HFFc6 (cell line): Measurements from ENCODE around the gene POFUT2. TPM values are rescaled to one million over a fixed set of nuclear protein-coding genes. Genes with fewer than 3 reads are reported as not detected.

ENCODE experiments used
- DNase-seq: peaks from one replicate; pipeline ENCODE4 v3.0.0-alpha.2; 2018
- H3K27ac Mint-ChIP-seq: 2 replicates; pipeline ENCODE4 v1.8.0; 2020; ENCODE audit warnings: mild to moderate bottlenecking, mixed read lengths
- H3K27me3 Mint-ChIP-seq: 2 replicates; pipeline ENCODE4 v1.8.0; 2021; ENCODE audit warnings: mild to moderate bottlenecking, moderate library complexity, mixed read lengths; ENCODE audit not compliant: insufficient read depth
- H3K36me3 Mint-ChIP-seq: 2 replicates; pipeline ENCODE4 v1.8.0; 2021; ENCODE audit warnings: low read depth, mixed read lengths
- H3K4me1 Mint-ChIP-seq: 2 replicates; pipeline ENCODE4 v1.8.0; 2020; ENCODE audit warnings: low read depth, mixed read lengths
- H3K4me3 Mint-ChIP-seq: 2 replicates; pipeline ENCODE4 v1.8.0; 2020; ENCODE audit warnings: mild to moderate bottlenecking, moderate library complexity, mixed read lengths
- H3K9me3 Mint-ChIP-seq: 2 replicates; pipeline ENCODE4 v1.8.0; 2020; ENCODE audit warnings: mild to moderate bottlenecking, mixed read lengths
- CTCF ChIP-seq: fragments of 200-600 bp; sonication (generic); IDR thresholded peaks from 2 replicates; pipeline ENCODE4 v1.5.0; 2021; ENCODE audit warnings: antibody characterized with exemption, mild to moderate bottlenecking
- total RNA-seq, 6 experiments: library from RNA; stranded (reverse); fragmentation: NEBNext Ultra II Directional; extraction: Animal tissue kit (Norgen Biotek cat#: 25700); gene quantifications; 2 replicates in 1 of 6; 3 replicates in 5 of 6; pipeline ENCODE4 v1.2.3, GENCODE V29; 2021

The POFUT2 gene
- total RNA-seq, 6 experiments from 2014 or later: 78.2 to 112 (median 80.3) TPM

- H3K27me3 Mint-ChIP-seq: peaks cover 4% of the 10 kb centered on the region
- no peak overlapping the region for H3K4me3 Mint-ChIP-seq
- no peaks in the 10 kb centered on the region for H3K9me3 Mint-ChIP-seq
- H3K27ac Mint-ChIP-seq: no peak overlapping the region
- peaks cover 18% of the 10 kb centered on the region for H3K36me3 Mint-ChIP-seq
- no peaks in the 10 kb centered on the region for H3K4me1 Mint-ChIP-seq
- DNase-seq: no peak
- TF ChIP-seq CTCF: no peak
Observed at GRCh38 chr21:45264146-45264911, 23.4 kb downstream of the POFUT2 start.

- no peak for TF ChIP-seq CTCF
- DNase-seq: no peak
- Mint-ChIP-seq H3K4me3 (no peak overlapping the region), H3K4me1 (no peaks in the 10 kb centered on the region), H3K9me3 (no peaks in the 10 kb centered on the region), H3K27me3 (peaks cover 7% of the 10 kb centered on the region), H3K27ac (no peak overlapping the region), H3K36me3 (peaks cover 18% of the 10 kb centered on the region)
Observed at GRCh38 chr21:45263534-45263933, 24.2 kb downstream of the POFUT2 start.

DNA sequence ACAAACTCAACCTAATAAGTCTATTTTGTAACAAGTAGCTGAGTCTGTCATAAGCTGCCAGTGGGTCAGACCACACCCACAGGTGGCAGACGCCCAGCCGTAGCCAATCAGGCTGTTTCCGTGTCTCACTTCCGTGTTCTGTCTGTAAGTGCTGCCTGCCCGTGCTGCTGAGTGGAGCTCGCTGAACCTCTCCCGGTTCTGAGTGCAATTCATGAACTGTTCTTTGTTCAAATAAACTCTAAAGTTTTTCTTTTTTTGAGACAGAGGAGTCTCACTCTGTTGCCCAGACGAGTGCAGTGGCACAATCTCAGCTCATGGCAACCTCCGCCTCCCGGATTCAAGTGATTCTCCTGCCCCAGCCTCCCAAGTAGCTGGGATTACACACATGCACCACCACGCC, 25.1 kb downstream of the POFUT2 start:
- H3K36me3 Mint-ChIP-seq: peaks cover 17% of the 10 kb centered on the region
- H3K27ac Mint-ChIP-seq: no peak overlapping the region
- DNase-seq: no peak
- no peaks in the 10 kb centered on the region for H3K9me3 Mint-ChIP-seq
- no peaks in the 10 kb centered on the region for H3K4me1 Mint-ChIP-seq
- H3K4me3 Mint-ChIP-seq: no peak overlapping the region
- TF ChIP-seq CTCF: no peak
- H3K27me3 Mint-ChIP-seq: peaks cover 12% of the 10 kb centered on the region

- no peak for TF ChIP-seq CTCF
- Mint-ChIP-seq H3K27me3 (peaks cover 12% of the 10 kb centered on the region), H3K9me3 (no peaks in the 10 kb centered on the region), H3K4me1 (no peaks in the 10 kb centered on the region), H3K27ac (no peak overlapping the region), H3K36me3 (peaks cover 12% of the 10 kb centered on the region), H3K4me3 (no peak overlapping the region)
- DNase-seq: no peak
Observed at GRCh38 chr21:45262041-45262581, 25.6 kb downstream of the POFUT2 start.

GRCh38 chr21:45261093-45261492, 26.6 kb downstream of the POFUT2 start:
- Mint-ChIP-seq H3K27ac (no peak overlapping the region), H3K27me3 (peaks cover 12% of the 10 kb centered on the region), H3K36me3 (peaks cover 8% of the 10 kb centered on the region; the same call in 1 of the 2 replicates), H3K4me3 (no peak overlapping the region), H3K9me3 (no peaks in the 10 kb centered on the region), H3K4me1 (no peaks in the 10 kb centered on the region)
- TF ChIP-seq CTCF: no peak
- DNase-seq: no peak
